HG02870 (cell line): ENCODE measurements around the gene PLCH1.

Experiments used
- ATAC-seq: cut with Tn5 transposase; IDR thresholded peaks from one replicate; pipeline ENCODE4 v1.9.1; 2021; ENCODE audit warnings: mild to moderate bottlenecking, moderate library complexity; ENCODE audit not compliant: unreplicated experiment

Gene PLCH1

DNA sequence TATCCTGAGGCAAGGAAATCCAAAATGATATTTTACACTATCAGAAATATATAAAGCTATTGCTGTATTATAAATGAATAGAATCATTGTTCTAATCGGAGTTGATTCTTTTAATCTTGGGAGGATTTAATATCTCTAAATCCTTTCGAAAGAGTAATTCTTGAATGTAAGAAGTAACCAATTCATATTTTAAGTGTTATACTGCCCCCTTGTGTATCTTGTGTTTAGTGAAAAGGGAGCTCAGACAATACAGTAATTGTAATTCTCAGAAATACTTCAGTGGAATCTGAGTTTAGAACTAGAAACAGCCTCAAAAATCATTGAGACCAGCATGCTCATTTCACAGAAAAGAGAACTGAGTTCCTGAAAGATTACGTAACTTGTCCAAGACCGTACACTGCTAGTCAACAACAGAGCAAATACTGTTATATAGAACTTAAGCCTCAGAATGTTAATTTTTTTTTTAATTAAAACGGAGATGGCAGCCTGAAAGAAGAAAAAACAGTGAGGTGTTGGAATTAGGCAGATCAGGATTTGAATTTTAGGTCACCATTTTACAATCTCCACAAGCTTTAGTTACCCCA is 42.9 kb downstream of the PLCH1 start:
- ATAC-seq, result peak; percentile 71

DNA sequence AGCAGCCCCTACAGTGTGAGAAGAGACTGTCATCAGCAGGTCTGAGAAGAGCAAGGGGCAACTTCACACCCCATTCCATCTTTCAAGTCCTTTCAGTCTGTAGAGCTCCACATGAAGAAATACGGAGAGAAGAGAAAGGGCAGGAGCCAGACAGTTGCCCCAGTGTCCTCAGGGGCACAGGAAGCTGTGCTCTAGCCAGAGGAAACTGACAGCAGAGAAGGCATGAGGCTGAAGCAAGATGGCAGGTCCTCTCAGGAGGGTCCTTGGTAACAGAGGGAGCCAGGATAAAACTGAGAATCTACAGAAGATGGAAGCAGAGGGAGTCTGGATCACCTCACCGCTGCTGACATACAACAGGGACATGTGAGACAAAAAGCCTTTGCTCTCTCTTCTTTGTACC is 47.3 kb downstream of the PLCH1 start:
- no peak for ATAC-seq

DNA sequence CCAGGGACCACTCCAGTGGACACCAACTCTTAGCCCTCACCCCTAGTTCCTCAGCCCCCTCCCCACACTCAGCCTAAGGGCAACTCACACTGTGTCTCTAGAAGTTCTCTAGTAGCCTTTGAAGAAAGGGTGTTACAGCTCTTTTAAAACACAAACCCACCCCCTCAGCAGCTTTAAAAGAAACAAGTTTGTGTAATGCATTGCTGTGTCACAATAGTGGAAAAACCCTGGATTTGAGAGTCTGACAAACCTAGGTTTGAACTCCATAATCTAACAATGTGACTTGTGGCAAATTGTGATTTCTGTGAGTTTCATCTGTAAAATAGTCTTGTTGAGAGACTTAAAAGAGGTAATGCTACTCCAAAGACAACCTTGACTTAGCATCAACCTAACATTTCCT is 54.0 kb downstream of the PLCH1 start:
- no peak for ATAC-seq

DNA sequence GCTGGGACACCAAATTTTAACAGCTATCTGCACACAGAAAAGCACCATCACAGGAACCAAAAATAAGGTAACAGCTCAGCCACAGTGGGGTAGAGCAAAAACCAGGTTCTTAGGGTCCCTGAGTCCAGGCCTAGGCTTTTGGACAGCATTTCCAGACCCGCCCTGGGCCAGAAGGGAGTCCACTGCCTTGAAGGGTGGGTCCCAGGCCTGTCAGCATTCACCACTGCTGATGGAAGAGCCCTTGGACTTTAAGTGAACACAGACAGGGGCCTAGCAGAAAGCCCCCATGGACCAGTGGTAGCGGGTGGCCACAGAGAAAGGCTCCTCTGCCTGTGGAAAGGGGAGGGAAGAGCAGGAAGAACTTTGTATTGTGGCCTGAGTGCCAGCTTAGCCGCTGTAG is 56.4 kb downstream of the PLCH1 start:
- no peak for ATAC-seq

DNA sequence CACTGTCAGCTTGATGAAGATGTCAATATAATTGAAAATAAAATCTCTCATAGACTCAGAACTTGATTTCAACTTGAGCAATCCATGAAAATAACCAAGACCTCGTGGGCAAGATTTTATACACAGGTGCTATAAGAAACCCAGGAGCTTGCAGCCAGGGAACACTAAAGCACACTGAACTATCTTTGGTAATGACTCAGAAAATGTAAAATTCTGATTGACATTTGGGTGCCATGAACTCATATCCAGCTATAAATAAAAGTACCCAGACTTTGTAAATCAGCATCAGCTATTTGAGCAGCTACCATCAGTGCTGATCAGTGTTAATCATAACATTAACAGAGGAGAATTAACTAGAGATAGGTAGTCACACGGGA is 61.5 kb downstream of the PLCH1 start:
- ATAC-seq, result no peak

DNA sequence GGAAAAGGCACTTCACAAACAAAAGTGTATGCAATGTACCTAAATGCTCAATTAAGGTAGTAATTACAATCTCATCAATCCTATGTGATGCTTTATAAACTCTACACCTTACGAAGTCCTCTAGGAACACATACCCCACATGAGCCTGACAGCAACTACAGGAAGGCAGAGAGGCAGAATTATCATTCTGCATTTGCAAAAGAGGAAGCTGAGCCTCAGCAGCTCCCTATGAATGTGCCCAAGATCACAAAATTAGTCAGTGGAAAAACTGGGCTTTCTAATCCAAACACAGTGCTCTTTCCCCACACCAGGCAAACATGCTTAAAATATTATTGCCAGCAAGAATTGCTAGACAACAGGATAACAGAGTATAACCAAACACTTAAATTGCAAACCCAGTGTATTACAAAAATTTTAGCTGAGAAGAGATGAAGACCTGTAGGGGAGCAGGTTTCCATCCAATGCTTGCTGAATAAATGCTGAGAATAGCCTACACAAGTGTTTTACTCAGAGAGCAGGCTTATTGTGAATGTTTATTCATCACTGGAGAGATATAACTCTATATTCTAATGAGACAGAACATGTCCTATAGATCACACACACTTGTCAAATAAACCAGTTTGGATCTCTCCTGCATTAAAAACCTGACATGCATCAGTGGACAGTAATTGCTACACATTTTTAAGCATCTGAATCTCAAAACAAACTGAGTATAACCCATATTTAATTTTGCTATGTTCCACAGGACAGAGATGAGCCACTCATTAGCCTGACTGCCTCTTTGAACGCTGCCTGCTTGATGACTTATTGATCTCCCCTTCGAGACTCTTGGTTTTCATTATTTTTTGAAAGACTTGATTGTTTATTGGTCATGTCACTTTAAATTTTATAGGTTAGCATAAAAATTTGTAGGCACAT is 62.2 kb downstream of the PLCH1 start:
- ATAC-seq, result no peak

DNA sequence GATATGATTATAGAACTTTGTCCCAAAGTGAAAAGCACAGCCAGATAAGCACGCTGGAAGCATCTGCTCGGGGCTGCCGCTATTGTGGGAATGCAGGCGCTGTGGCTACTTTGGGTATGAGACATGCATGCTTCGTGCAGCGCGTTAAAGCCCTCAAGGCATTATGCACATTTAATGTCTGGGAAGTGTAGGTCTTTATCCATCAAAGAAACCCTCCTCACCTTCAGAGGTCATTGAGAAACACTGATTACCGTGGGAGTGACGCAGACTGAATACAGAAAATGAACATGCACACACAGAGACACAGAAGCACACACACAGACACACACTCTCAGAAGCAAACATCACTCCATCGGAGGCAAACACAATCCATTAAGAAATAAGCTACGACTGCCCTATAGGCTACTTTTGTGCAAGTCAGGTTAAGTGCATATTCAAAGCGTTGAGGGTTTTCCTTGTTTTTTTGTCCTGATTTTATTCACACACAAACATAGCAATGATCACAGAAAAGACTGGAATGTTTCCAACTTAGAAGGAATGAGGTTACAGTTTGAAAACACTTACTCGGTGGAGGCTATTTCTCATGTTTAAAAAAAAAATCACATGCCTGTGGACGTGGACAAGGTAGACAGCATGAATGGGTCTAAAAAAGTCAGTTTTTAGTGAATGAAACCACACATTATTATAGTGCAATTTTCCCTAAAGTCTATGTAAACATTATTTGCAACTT is 68.5 kb downstream of the PLCH1 start:
- ATAC-seq, result no peak

DNA sequence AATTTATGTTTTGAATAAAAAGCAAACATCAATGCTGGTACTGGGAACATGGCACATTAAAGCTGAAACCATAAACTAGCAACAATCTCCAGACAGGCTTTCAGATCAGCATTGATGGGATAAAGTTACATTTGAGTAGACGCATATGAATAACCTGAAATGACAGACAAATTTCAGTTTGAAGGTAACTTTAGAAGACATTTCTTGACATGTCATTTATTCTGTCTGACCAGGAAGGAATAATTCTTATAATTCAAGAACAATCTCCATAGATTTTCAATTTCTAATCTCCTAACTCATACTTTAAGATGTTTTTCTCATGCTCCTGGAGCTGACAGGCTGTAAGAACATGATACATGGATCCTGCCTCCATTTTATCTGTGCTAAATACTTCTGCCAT is 69.8 kb downstream of the PLCH1 start:
- no peak for ATAC-seq

DNA sequence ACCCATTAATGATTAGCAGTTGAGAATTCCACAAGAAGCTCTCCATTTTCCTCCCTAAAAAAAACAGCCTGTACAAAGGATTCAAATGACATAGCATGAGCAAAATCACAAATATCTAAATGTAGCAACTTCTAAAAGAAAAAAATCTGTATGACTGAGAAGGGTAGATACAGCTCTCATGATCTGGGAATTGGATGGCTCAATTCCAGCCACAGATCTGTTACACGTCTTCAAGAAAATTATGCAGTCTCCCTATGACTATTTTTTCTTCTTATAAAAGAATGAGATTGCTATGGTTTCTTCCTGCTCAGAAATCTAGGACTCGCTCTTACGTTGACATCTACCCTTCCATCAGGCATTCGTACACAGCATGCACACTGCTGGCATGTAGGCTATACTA is 71.5 kb downstream of the PLCH1 start:
- ATAC-seq, result no peak

DNA sequence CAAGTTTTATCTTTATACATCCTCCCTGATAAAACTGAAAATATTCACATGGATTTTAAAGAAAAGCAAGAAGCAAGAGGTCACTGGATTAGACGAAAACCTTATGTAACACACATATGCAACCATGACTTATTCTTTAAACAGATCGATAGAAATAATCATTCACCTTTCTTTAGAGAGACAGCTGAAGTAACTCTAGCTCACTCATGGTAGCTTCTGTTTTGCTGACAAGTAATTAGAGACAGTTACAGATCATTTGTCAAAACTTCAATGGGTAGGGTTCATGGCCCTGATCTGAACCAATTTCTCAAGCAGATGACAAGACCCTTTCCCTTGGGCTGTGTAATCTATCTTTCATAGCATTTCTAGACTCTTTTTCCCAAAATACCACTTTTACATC is 74.5 kb downstream of the PLCH1 start:
- no peak for ATAC-seq

DNA sequence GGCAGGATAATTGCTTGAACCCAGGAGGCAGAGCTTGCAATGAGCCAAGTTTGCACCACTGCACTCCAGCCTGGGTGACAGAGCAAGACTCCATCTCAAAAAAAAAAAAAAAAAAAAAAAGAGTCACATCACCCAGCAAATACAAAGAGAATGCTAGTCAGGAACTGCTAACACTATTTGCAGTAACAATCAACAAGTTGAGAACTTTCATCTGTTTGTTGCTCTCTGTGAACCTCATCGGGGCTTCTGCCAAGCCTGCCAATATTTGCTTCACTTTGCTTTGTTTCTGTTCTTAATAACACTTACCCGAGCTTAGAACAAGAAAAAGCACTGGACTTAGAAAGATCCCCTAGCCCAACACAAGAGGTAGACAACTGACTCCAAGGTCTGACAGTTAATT is 76.9 kb downstream of the PLCH1 start:
- no peak for ATAC-seq

DNA sequence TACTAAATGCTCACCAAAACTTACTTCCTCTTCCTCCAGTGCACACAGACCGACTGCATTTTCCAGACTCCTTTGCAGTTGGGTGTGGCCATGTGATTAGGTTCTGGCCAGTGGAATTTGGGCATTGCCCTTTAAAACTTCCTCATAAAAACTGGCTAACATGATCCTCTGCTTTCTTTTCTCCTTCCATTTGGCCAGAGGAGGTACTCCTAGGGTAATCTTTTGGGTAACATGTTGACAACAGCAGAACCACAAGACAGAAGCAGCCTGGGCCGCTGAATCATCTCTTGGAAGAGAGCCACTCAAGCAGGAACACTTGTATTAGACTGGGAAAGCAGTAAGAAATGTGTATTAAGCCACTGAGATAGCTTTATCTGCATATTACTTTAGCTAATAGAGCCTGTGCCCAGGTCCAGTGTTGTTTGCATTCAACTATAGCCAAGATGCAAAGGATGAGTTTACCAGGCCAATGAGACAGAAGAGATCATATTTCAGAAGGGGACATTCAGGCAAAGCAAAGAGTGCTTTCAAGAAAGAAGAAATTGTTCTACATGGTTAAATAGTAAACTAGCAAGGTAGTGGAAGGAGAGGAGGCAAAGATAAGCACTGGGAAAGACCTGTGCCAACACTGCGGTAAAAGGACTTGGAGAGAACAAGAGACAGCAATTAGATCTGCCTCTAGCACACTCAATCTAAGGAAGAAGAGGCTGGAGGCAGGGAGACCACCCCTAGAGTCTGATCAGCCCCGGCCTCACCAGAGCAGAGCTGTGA is 79.8 kb downstream of the PLCH1 start:
- ATAC-seq, result no peak

DNA sequence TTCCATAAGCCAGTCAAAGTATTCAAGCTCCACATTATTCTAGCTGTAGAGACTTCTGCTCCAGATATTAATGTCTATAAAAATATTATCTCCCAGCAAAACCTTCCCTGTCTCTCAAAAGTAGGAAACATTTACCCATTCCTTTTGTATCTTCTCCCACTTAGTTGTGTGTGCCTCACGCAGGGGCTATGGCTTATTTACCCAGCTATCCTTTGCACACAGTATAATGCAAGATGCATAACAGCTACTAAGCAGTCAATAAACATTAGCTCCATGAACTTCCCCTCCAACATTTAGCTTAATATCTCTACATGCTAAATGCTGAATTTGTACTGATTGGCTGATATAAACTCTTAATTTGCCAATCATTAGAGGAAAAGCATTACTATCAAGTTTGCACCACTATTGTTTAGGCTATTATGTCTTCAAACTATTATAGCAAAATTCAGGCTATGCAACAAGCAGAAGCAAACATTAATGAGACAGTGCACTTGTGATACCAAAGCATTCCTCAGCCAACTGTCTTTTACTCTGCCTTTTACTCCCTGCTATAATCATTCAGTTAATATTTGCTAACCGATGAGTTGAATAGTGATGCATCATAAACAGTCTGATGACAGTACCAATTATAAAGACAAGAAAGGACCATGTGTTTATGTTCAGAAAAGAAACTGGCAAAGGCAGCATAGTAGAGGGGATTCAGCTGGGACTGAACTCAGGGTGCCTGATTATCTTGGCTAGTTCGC is 81.2 kb downstream of the PLCH1 start:
- ATAC-seq, result no peak

DNA sequence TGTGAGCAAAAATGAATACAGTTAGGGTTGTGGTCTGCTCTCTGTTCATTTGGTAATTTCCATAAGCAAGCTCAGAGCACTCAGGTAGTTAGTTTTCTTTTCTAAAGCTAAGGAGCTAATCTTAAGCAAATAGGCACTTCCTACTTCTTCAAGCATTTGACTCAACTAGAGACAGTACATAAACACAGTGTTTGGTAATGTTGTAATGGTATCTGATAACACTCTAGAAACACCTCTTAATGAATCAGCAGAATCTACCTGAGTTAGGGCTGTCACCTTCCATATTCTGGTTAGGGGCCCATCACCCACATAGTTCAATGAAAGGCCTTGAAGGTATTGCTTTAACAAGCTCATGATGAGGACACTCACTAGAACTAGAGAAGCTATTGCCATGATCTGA is 83.1 kb downstream of the PLCH1 start:
- ATAC-seq, result no peak

DNA sequence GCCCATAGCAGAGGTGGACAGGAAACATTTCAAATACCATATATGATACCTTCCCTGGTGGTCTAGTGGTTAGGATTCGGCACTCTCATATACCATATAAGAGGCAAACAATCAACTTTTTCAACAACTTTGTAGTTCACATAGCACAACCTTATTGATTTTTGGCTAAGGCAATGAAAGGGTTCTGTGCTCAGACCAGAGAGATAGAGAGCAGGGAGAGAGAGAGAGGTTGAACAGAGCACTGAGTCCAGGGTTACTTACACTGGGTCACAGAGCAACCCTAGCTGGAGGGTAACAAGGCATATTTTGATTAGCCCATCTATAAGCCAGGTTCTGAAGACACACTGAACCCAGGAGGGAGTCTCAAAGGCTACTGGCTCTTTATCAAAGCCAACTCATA is 83.8 kb downstream of the PLCH1 start:
- ATAC-seq, result no peak

DNA sequence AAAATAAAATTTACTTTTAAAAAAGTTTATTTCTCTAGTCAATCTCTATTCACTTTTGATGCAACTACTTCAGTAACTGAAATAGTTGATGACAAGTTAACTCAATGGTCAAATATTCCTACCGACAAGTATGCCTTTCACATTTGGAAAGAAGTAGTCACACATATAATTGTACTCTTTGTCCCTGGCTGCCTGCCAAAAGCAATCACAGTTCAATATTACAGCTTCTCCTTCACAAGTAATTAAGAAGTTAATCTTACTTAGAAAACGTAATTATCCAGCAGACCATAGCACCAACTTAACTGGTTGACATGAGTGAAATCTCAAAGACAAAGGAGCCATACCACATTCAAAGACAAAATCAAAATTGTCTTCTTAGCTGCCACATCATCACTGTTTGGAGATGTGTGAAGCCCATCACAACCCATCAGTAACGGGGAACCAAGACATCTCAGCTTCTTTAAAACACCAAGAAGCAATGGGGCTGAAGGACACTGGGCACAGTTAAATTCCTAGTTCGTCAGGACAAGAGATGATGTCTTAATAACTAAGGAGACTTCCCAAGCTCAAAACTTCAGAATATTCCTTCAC is 86.1 kb downstream of the PLCH1 start:
- no peak for ATAC-seq

DNA sequence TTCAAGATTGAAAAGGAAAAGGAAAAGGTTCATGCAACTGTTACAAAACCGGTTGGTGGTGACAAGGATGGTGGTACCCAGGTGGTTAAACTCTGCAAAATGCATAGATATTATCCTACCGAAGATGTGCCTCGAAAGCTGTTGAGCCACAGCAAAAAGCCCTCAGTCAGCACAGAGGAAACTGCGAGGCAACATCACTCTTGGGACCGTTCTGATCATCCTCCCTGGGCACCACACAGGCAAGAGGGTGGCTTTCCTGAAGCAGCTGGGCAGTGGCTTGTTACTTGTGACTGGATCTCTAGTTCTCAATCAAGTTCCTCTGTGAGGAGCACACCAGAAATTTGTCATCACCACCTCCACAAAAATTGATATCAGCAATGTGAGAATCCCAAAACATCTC is 86.9 kb downstream of the PLCH1 start:
- no peak for ATAC-seq

DNA sequence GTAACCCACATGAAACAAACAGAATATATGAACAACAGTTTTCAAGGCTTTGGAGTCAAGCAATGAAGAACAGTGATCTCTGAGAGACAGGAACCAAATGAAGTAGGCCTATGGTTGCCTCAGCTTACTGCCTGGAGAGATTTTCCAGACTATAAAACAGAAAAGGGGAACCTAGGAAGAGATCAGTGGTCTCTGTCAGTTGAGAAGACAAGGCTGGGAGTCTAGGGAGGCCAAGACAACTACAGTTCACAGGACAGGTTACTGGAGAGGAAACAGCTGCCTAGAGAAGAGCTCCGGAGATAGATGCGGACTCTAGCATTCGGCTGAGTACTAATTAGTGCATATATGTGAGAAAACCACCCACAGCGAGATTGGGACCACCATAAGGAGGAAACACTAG is 87.7 kb downstream of the PLCH1 start:
- no peak for ATAC-seq

DNA sequence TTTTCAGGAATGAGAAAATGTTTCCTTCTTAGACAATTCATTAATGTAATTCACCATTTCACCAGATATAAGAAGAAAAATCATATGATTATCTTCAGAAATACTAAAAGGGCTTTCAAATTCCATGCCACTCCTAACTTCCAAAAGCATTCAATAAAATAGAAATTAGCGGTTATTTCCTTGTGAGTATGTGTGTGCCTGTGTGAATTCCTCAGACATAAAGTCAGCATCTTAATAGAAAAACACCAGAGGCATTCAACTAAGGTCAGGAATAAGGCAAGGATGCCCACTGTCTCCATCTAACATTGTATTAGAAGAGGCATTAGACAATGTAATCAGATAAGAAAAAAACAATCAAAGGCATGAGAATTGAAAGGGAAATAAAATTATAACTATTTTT is 88.4 kb downstream of the PLCH1 start:
- no peak for ATAC-seq
